ENCODE results near the gene HSD17B3.
"Not testable (repeated sequence)": the region's sequence is repeated elsewhere in the genome, so short reads cannot be mapped to it uniquely, and the experiment has no call there.

Gene HSD17B3

DNA sequence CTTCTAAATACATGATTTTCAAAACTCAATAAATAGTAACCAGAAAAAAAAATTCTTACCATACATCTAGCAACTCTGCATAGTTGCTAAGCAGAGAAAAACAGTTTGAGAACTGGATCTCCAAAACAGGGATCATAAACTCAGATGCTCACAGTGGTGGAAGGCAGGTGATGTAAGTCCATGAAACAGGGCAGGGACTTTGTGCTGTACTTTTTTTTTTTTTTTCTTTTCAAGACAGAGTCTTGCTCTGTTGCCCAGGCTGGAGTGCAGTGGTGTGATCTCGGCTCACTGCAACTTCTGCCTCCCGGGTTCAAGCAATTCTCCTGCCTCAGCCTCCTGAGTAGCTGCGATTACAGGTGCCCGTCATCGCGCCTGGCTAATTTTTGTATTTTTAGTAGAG is 5.0 kb upstream of the HSD17B3 start:
- DNase-seq (ENCODE audit: low spot score), result not testable (repeated sequence)

DNA sequence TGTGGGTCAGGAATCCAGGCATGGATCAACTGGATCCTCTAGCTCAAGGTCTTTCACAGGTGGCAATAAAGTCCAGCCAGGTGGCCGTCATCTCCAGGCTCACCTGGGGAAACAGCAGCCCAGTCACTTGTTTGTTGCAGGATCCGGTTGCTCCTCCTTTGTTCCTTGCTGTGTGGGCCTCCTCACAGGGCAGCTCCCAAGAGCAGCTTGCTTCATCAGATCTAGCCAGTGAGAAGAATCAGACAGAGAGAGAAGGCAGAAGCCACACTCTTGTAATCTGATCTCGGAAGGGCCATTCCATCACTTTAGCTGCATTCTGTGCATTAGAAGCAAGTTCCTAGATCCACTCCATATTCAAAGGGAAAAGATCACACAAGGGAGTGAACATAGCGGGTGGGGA is 3.2 kb upstream of the HSD17B3 start:
- DNase-seq (ENCODE audit: low spot score), result no peak

DNA sequence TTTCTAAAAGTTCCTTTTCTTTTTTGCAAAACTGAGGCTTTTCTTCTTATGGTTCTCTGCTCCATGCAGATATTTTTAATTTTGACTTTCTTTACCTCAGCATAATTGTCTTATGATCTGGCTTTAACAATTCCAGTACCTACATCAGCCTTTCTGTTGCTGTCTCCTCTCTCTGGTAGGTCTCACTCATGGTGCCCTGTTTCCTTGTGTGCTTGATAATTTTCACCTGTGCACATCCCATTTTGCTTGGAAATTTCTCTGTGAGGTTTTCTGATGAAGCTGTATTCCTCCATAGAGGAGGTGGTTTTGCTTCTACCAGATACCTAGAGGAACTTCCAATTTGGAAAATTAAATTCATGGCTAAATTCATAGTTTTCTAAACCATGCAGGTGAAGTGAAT is 2.3 kb upstream of the HSD17B3 start:
- no peak for DNase-seq (ENCODE audit: low spot score)

DNA sequence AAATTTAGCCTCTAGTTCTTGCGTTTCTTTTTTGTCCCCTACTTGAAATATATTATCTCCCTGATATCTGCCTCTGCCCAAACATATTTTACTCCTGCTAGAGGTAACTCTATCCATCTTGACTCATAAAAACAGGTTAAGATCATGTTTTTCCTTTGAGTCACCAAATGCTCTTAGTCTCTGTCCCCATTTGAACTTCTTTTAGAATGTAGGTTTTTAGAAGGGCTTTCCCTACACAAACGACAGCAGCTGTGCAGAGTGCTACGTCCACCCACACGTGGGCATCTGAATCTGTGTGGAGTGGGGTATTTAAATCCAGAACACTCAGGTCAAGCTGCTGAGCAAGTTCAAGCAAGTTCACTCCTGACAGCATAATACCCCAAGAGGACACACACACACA is 2.2 kb downstream of the HSD17B3 start:
- DNase-seq (ENCODE audit: low spot score), result no peak

DNA sequence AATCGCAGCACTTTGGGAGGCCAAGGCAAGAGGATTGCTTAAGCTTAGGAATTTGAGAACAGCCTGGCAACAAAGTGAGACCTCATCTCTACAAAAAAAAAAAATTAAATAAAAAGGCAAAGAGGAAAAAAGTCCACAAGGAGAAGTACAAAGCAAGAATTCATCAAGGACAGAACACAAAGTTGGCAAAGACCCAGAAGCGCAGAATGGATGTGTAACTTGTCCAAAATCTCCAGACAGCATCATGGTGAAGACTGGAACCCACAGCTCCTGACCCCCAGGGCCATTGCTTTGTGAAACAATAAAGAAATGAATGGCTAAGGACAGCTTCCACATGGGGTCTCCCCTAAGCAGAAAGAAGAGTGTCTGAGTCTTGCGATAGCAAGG is 7.8 kb downstream of the HSD17B3 start:
- no peak for DNase-seq (ENCODE audit: low spot score)

DNA sequence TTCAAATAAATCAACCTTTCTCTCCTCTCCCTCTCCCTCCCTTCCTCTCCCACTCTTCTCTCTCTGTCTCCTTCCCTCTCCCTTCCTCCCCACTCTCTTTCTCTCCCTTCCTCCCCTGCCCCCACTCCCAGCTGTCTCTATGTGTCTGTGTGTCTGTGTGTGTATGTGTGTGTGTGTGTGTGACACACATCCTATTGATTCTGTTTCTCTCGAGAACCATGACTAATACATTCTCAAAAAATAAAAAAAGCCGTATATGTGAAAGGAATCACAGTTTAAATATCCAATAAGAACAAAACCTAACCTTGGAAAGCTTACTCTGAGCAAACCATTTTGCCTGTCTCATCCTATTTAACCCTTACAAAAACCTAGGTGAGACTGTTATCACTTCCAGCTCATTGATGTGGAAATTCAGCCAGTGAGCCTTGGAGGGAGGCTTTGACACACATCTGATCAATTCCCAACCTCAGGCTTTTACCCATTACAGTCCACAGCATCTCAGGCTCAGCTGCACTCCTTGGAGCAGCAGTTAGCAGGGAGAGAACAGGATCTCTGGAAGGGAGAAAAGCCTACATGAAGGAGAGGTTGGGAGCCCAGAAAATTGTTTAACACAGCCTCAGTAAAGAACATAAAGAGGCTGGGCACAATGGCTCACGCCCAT is 8.3 kb downstream of the HSD17B3 start:
- DNase-seq (ENCODE audit: low spot score), result no peak

DNA sequence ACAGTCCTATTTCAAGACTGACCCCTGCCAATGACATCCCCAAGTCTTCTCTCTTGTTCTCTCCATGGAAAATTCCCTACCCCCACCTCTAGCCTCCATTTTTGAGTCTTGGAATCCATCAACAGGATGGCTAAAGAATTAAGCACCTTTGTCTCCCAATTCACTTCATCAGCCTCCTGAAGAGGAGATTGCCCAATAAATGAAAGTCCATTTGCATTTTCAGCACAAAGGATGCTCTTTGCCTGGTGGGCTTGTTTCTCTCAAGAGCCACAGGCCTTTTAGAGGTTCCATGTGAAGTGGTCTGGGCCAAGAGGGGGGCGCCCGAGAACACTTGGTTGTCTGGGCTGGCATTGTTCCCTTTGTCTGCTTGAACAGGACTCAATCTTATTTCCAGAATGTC is 12.6 kb downstream of the HSD17B3 start:
- no peak for DNase-seq (ENCODE audit: low spot score)

DNA sequence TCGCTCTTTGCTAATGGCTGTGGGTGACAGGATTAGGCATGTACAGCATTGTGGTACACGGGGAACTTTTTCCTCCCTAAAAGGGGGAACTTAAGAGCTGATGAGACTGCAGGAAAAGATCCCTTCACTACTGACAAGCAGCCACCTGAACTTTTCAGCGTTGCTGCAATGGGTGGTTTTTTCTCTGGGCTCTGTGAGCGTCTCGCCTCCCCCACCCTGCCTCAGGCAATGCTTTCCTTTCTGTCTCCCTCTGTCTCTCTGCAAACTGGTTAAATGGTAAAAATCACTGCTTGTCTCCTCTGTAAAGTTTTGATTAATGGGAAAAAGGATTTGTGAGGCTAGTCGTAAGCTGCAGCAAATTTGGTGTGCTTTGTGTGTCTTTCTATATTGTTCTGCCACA is 20.3 kb downstream of the HSD17B3 start:
- DNase-seq (ENCODE audit: low spot score), result no peak

DNA sequence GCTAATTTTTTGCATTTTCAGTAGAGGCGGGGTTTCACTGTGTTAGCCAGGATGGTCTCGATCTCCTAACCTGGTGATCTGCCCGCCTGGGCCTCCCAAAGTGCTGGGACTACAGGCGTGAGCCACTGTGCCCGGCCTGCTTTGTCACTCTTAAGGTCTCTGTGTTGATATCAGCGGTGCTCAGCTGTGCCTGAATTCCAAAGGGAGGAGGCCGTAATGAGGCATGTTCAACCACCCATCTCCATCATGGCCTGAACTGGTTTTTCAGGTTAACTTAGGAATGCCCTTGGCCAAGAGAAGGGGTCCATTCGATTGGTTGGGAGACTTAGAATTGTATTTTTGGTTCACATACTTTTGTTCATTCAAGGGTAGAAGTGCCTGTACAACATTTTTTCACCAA is 22.0 kb downstream of the HSD17B3 start:
- no peak for DNase-seq (ENCODE audit: low spot score)

DNA sequence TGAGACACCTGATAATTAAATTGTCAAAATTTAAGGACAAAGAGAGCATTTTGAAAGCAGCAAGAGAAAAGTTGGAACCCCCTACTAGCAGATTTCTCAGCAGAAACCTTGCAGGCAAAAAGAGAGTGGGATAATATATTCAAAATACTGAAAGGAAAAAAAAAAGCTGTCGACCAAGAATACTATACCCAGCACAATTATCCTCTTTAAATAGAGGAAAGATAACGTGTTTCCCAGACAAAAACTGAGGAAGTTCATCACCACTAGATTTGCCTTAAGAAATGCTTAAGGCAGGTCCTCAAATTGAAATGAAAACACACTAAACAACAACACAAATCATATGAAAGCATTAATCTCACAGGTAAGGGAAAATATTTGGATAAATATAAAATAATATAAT is 27.0 kb downstream of the HSD17B3 start:
- no peak for DNase-seq (ENCODE audit: low spot score)

DNA sequence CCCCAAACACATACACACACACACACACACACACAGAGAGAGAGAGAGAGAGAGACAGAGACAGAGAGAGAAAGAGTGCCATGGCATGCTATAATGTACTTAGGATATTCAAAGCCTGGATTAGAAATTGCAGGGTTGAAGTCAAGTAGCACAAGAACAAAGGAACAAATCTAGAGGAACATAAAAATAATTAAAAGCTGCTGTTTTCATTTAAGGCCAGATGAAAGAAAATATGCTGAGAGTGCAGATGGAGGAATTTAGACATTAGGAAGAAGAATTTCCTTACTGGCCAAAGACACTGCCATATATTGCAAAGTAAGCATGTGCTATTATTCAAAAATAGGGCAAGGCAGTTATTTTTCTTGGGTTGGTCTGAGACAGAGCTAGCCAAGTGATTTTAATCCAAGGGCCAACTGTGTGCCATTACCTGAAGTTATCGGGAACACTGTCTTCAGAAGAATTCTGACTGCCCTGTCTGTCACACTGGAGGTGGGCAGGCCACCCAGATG is 31.7 kb downstream of the HSD17B3 start:
- DNase-seq (ENCODE audit: low spot score), result no peak

DNA sequence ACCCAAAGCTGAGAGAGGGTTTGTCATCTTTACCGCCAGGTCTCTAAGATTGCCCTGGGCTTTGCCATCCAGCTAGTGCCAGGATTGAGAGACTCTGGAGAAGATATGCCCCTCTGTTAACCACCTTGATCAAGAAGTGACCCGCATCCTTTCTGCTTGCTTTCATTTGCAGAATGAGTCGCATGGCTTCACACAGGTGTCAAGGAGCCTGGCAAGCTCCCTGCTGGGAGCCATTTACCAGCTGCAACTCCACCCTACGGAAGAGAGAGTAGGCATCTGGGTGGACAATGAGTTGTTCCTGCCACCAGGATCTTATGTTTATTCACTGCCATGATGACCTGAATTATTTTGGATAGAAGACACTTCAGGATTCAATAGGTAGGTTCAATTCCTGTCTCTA is 43.0 kb downstream of the HSD17B3 start:
- no peak for DNase-seq (ENCODE audit: low spot score)

DNA sequence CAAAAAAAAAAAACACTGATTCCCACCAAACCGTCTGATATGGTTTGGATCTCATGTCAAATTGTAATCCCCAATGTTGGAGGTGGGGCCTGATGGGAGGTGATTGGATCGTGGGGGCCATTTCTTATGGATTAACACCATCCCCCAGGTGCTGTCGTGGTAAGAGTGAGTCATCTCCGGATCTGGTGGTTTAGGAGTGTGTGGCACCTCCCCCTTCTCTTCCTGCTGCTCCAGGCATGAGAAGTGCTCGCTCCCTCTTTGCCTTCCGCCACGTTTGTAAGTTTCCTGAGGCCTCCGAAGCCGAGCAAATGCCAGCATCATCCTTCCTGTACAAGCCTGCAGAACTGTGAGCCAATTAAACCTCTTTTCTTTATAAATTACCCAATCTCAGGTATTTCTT is 45.2 kb downstream of the HSD17B3 start:
- no peak for DNase-seq (ENCODE audit: low spot score)

DNA sequence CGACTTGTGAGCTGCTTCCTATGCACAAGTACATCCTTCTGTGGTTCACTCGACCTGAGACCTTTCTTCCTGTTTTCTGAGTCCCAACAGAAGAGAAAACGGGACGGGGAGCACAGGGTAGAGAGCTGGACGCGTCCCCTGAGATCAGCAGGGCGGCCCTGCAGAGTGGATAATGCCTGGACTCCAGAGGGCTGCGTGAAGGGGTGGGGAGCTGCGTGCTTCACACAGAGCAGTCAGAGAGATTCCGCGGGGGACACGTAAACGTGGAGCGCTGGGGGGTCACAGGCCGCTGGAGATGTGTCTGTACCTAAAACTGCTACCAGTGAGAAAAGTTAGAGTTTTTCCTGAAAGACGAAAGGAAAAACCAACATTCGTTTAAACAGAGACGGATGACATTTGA is 46.3 kb downstream of the HSD17B3 start:
- DNase-seq (ENCODE audit: low spot score), result no peak

DNA sequence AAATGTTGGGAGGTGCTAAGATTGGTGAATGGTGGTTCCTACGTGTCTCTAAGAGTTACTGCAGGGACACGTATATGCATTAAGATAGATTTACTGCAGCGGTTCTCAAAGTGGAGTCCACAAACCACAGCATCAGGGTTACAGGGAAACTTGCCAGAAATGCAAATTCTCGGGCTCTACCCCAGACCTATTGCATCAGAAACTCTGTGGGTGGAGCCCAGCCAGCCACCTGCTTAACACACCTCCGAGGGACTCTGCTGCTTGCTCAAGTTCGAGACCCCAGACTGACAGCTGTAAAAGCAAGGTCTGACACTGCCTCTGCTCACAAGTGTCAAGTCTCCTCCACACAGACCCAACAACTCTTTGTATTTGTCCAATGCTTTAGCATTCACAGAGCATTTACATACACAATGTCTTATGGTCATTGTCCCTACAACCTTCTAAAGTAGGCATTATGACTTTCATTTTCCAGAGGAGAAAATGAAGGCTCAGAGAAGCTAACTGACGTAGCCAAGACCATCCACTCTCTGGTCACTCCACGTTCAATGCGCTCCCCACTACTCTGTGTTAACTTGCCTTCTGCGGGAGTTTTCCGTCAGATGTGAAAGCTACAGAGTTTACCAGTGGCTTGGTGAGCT is 48.8 kb downstream of the HSD17B3 start:
- no peak for DNase-seq (ENCODE audit: low spot score)

DNA sequence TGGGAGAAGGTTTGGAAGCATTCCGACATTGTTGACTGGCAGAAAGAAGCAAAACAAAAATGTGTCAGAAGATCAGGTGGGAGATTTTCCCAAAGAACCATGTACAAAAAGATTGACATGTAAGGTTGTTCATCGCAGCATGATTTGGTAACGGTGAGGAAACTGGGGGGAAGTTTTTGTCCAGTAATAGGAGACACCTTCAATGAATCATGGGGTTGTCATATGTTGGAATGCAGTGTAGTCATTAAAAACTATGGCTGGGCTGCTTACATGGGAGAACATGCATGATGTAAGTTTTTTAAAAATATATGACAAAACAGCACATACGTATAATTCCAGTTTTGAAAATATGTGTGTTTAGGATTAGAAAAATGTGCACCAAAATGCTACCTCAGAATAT is 50.5 kb downstream of the HSD17B3 start:
- no peak for DNase-seq (ENCODE audit: low spot score)

DNA sequence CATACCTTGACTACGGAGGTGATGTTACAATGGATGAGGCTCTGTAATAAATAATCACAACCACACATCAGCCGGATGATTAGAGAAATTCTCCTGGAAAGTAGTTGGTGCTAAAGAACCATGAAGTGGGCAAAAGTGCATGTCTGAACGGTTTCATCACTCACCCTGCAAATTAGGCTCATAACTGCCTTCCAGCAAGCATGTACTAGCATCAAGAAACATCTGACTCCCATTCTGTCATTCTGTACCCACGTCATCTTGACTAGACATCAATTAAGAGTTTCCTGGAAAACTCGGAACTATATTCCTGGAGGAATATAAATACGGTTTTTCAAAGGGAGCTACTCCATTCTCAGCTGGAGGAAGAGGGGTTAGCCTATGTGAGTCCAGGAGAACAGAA is 52.2 kb downstream of the HSD17B3 start:
- DNase-seq (ENCODE audit: low spot score), result no peak

DNA sequence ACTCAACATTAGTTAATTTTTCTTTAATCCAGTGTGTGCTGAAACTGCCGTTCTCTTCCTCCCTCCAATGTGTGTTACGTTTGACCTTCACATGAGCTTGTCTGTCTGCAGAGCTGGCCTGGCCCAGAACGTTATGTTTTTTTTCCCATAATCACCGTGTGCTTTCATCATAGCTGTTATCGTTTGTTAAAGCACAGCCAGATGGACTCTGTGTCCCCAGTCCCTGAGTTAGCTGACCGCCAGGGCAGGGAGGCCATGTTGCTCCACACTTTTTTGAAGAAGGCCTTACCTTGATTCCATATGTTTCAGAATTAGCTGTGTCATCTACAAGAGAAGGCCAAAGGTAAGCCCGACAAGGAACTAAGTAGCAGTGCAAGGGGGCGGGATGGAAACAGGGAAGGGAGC is 55.7 kb downstream of the HSD17B3 start:
- no peak for DNase-seq (ENCODE audit: low spot score)

DNA sequence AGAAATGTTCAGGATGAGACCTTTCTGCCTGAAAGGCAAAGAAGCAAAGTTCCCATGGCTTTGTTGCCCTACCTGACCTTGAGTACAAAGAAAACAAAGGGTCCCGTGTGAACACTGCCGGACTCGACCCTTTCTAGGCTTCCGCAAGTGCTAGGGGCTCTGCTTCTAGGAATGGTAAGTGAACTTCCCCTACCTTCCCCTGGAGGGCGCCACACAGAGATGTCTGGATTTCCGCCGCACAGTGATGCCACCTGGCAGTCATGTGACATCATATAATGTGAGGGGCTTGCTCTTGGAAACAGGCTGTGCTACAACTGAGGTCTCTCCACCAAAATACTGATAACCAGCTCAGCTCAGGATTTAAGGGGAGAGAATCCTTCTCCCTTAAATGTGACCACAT is 56.6 kb downstream of the HSD17B3 start:
- DNase-seq (ENCODE audit: low spot score), result no peak

DNA sequence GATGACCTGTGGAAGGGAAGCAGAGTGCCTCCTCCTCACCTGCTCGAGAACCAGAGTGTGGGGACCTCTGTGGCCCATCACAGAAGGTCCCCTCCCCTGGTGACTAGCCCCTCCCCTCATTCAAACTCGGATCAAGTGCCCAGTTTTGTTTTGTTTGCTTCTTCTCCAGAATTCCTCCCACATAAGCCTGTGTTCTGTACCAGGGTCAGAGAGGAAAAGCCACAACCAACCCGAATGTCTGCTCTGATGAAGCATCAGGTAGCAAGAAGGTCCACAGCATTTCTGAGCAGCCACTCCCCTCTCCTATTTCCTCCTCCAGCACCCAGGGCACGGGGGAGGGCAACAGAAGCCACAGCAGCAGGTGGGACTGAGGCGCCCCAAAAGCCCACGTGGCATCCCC is 58.2 kb downstream of the HSD17B3 start:
- DNase-seq (ENCODE audit: low spot score), result no peak

DNA sequence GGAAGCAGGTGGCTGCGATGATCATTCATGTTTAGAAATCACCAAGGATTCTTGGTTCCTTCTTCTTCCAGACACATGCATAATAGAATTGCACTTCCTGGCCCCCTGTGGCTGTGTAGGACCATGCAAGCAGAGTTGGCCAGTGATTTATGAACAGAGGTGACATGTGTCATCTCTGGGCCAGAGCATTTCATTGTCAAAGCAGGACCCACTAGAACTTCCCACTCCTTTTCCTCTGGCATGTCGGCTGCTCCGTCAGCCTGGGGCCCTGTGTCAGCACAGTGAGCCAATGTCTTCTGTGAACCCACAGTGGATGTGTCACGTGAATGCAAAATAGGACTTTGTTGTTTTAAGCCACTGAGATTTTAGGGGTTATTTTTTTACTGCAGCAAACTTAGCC is 59.2 kb downstream of the HSD17B3 start:
- no peak for DNase-seq (ENCODE audit: low spot score)

DNA sequence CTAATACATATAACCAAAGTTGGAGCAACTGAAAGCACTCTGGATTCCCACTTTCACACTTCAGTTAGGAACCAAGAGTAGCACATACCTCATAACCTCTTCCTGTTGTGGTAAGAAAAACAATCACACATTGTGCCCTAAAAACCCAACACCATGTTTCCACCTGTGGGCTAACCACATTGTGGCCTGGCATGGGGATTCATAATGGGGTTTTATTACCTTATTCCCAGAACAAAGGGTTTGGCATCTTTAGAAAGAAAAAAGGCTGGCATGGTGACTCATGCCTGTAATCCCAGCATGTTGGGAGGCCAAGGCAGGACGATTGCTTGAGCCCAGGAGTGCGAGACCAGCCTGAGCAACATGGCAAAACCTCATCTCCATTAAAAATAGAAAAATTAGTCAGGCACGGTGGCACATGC is 60.6 kb downstream of the HSD17B3 start:
- peak; percentile 28 for DNase-seq (ENCODE audit: low spot score)

DNA sequence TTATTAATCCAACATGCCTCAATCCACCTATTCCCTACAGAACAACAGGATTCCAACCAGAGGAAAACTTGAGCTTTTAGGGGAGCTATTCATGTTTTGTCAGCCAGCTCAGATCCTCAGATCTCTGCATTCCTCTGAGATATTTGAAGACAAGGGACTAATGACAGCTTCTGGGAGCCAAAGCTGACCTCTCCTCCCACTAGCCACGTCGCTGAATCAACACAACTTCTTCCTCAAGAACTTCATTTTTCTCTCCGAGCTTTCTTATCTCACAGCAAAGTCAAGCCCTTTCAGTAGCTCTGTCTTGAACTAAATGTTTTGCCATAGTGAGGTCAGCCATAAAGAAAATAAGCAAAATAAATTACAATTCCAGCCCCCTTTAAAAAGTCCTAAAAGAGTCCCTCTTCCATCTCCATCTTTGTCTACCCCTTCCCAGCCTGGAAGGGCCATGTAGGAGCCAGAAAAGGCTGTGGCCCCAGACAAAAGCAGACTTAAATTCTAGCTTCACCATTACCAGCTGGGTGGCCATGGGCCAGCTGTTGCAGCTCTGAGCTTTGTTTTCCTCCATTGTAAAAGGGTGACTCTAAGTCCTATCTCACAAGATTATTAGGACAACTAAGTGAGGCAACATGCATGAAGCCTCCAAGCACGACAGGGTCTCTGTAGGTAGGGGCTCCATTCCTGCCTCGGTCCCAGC is 65.0 kb downstream of the HSD17B3 start:
- DNase-seq (ENCODE audit: low spot score), result no peak

All from CD4-positive, alpha-beta T cell treated with Interleukin-15 for 4 hours (primary cell).